NCI-H2107 treated with DMSO at 0.1 percent for 48 hours (cell line): Measurements from ENCODE around the gene SRM.
A peak's percentile ranks its signal among the peaks of the same experiment; 100 is the strongest.
"Not testable (repeated sequence)": the region's sequence is repeated elsewhere in the genome, so short reads cannot be mapped to it uniquely, and the experiment has no call there.

Experiments
- DNase-seq: peaks from one replicate; lab custom pipeline; 2025; ENCODE audit not compliant: unreplicated experiment; lab: John Stamatoyannopoulos, UW

SRM gene

DNA sequence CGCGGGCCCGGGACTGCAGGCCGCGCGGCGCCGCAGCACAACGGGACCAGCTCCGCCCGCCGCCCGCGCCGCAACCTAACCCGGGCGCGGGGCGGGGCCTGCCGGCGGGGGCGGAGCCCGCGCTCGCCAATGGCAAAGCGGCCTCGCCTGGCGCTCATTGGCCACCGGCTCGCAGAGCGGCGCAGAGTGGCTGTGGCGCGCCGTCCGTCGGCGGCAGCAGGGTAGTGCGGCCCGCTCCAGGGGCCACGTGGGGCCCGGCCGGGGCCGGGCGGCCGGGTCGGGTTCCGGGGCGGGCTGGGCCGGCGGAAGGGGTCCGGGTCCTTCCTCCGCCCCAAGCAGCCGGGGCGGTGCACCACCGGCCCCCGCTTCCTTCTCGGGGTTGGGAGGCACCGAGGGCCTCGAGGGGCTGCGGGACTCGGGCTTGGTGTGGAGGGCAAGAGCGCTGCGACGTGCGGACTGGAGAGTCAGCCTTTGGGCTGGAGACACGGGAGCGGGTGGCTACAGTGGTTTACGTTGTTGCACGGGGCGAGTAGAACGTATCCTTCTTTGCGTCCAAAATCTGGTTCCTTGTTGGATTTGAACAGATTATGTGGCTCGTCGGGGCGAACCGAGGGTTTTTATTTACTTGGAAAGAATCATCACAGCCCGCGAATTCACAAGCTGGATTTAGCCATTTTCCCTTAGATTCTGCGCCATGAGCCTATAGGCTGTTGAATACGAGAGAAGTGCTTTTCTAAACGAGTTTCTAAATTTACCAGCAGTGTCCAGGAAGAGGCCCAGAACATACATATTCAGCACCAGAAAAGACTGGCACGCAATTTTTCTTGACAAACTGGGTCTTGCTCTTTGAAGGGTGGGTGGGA, at the start of gene SRM:
TSS of gene SRM (minus strand) at position 51 of the 863 bp plus-strand sequence. CDS start 75 bp downstream, outside the sequence.
- peak; percentile 63 for DNase-seq

DNA sequence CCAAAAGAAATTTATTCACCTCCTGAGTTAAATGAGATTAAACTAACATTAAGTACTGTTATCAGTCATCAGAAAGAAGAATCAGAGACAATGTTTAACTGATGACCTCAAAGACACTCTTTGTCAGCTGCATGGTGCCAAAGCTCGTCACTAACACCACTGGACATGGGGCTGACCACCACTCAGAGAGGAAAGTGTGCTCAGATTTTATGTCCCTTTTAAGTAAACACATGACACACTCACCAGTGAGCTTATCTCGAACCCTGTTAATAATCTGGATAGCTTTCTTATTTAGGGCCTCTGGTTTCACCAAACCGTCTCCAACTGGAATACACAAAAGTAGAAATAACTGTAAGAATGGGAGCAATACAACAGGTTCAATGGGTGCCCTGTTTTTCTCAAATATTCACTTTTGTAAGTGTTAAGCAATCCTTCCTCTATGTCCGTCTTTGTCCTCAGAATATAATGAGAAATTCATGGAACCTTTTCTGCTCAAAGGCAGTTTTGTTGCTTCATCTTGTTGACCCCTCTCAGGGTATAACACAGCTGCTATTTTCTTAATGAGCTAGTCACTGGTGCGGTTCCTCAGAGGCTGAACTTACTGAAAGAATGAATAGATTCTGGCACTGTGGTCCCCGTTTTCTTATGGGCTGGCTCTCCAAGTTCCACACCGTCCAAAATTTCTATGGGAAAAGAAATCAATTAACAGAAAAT, 49.4 kb upstream of the SRM start:
- no peak for DNase-seq

DNA sequence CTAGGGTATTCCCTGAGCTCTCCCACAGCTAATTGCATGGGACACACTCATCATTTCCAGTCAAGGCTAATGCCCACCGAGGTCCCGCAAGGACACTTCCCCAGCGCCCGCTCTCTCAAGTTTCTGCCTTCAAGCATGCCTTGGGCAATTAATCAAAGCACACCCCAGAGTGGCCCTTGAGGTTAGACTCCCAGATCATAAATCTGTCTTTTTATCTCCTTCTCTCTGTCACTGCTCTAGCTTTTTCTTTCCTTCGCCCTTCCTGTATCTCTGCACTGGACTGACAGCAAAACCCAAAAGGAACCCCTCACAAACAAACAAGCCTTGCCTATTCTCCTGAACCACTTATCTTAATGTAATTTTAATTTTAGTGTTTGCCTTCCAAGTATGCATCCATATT, 47.8 kb upstream of the SRM start:
- DNase-seq, result no peak

DNA sequence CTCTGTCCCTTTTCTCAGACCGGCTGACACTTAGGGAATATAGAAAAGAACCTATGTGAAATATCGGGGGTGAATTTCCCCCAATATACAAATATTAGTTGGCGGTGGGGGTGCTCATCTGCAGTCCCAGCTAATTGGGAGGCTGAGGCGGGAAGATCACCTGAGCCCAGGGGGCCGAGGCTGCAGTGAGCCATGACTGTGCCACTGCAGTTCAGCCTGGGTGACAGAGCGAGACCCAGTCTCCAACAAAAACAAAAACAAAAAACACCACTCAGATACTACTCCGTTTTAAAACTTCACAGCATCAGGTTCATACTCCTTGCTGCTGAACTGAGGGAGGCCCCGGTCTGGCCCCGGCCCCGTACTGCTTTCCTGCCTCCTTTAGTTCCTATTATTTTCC, 45.8 kb upstream of the SRM start:
- no peak for DNase-seq

DNA sequence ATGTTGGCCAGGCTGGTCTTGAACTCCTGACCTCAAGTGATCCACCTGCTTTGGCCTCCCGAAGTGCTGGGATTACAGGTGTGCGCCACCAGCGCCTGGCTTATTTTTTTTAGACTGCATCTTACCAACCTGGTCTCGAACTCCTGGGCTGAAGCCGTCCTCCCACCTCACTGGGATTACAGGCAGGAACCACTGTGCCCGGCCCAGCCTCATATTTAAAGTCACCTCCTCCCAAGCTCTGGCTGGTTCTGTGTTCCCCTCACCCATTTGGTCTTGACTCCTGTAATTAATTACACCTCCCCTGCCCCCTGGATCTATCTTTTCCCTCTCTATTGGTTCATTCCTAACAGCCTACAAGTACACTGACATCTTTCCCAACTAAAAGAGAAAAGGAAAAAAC, 41.5 kb upstream of the SRM start:
- DNase-seq, result no peak

DNA sequence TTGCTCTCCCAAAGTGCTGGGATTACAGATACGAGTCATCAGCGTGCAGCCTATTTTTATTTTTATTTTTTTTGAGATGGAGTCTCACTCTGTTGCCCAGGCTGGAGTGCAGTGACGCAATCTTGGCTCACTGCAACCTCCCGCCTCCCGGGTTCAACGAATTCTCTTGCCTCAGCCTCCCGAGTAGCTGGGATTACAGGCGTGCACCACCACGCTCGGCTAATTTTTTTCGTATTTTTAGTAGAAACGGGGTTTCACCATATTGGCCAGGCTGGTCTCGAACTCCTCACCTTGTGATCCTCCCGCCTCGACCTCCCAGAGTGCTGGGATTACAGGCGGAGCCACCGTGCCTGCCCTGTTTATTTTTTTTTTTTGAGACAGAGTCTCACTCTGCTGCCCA, 41.0 kb upstream of the SRM start:
- not testable (repeated sequence) for DNase-seq

DNA sequence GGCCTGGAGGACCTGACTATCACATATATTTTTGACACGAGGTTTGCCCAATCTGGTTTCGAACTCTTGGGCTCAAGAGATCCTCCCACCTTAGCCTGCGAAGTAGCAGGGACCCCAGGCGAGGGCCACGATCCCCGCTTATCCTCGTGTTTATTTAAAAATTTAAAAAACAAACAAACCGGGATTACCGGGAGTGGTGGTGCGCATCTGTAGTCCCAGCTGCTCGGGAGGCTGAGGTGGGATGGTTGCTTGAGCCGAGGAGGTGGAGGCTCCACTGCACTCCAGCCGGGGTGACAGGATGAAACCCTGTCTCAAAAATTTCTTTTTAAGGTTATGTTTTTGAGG, 40.3 kb upstream of the SRM start:
- DNase-seq, result no peak

DNA sequence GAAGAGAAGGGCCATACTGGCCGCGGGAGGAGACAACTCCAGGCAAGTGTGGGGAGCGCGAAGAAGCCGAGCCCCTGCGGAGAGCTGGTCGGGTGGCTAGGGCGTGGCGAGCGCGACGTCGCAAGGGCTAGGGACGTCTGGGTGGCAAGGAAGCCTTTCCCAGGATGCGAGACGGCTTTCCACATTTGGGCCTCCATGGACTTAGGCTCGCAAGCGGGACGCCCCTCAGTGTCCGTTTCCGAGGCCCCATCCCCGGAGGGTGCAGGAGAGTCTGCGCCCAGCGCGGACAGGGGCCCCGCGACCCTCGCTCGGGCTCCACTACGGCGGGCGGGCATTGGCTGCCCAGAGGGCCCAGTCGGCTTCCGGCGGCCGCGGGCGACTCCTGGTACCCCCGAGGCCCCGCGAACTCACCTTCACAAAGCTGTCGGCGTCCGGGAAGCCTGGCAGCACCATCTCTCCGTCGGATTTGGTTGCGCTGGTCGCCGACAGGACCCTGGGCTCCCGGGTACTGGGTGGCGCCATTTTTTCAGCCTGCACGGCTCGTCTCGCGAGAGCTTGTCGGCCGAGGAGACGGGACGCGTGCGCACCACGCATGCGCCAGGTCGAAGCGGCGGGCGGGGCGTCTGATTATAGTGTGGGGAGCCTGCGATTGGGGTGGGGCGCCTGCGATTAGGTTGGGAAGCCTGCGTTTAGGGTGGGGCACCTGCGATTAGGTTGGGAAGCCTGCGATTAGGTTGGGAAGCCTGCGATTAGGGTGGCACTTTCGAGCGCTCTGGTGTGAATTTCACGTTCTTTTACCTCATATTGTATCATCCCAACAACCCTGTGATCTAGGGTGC, 39.7 kb upstream of the SRM start, which contains the start of gene EXOSC10:
TSS of gene EXOSC10 (minus strand) at position 560 of the 839 bp plus-strand sequence. CDS start at position 522, 38 bp downstream.
- DNase-seq, result peak; percentile 52

DNA sequence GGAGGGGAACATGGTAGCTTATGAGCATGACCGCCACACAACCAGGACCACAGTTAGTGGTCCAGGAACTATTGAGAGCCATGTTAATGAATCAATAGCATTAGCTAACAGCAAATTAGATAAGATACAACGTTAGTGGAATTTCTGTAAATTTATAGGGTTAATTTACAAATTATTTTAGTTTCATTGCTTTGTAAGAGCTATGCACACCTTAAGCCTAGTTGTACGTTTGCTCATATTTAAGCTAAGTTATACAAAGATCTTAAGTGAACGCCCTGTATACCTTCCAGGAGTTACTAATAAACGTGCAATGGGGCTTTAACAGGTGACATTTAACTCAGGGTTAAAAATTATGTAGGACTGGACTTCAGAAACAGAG, 39.1 kb upstream of the SRM start:
- DNase-seq, result no peak

DNA sequence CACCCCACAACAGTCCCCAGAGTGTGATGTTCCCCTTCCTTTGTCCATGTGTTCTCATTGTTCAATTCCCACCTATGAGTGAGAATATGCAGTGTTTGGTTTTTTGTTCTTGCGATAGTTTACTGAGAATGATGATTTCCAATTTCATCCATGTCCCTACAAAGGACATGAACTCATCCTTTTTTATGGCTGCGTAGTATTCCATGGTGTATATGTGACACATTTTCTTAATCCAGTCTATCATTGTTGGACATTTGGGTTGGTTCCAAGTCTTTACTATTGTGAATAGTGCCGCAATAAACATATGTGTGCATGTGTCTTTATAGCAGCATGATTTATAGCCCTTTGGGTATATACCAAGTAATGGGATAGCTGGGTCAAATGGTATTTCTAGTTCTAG, 24.0 kb upstream of the SRM start:
- not testable (repeated sequence) for DNase-seq

DNA sequence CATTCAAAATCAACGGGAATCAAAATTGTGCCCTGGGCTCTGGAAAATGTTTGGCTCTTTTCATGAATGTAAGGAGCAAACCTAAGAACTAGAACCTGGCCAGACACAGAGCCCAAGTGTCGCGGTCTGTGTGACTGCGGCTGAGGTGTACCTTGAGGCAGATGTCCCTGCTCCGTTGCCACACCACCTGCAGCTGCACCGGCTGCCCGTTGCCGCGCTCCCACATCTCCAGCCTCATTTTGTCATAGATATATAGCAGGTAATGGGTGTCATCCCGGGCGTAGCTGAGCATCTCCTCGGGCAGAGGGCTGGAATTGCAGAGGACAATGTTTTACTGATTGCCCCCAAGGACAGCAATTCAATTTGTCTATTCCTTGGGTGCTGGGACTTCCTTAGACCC, 21.1 kb upstream of the SRM start:
- DNase-seq, result no peak

DNA sequence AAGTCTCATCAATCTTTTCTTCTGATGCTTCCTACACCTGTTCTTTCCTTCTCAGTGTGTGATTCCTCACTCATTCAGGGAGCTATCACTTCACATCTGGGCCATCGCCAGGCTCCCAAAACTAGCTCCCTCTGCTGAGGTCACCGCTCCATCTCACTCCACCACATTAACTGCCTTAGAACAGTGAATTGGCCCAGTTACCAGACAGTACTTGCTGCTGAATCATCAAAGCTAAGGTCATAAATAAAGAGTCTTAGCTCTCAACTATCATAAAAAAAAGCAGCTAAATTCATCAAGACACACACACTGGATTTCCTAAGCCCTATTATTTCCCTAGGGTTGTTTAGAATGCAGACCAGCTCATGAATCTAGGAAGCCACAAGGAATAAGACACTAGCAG, 18.8 kb upstream of the SRM start:
- DNase-seq, result no peak

DNA sequence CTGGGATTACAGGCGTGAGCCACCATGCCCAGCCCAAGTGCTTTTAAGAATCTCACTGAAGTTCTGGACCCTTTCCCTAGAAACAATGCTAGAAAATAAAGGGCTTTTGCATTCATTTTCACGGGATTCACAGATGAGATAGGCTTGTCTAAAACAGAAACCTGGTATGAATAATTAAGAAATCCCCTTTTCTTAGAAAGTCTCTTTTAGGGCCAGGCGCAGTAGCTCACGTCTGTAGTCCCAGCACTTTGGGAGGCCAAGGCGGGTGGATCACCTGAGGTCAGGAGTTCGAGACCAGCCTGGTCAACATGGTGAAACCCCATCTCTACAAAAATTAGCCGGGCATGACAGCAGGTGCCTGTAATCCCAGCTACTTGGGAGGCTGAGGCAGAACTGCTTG, 13.6 kb upstream of the SRM start:
- not testable (repeated sequence) for DNase-seq

DNA sequence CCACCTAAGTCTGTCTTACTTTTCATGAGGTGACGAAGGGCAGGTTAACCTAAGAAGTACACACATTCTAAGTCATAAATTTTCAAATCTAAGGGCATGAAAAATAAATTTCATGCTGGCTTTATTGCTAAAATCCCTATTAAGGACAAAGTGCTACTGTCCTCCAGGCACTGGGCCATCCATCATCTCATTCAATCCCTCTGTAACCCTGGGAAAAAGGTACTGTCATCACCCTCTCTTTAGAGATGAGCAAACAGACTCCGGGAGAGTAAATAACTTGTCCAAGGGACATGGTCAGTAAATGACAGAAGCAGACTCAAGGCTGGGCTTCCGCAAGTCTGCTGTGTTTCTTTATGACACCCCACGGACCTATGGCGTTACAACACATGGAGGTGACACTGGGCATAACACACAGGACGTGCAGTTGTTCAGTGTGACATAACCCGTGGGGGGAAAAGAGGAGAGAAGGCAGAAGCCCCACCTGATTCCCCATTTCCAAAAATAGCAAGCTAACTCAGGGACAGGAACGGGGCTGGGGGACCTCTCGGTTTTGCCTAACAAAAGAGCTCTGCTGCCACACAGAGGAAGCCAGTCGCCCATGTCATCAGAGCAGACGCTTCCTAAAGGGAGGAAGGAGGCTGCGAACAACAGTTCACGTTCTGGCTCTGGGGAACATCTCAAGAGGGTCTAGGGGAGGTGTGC, 12.5 kb upstream of the SRM start:
- peak; percentile 54 for DNase-seq

DNA sequence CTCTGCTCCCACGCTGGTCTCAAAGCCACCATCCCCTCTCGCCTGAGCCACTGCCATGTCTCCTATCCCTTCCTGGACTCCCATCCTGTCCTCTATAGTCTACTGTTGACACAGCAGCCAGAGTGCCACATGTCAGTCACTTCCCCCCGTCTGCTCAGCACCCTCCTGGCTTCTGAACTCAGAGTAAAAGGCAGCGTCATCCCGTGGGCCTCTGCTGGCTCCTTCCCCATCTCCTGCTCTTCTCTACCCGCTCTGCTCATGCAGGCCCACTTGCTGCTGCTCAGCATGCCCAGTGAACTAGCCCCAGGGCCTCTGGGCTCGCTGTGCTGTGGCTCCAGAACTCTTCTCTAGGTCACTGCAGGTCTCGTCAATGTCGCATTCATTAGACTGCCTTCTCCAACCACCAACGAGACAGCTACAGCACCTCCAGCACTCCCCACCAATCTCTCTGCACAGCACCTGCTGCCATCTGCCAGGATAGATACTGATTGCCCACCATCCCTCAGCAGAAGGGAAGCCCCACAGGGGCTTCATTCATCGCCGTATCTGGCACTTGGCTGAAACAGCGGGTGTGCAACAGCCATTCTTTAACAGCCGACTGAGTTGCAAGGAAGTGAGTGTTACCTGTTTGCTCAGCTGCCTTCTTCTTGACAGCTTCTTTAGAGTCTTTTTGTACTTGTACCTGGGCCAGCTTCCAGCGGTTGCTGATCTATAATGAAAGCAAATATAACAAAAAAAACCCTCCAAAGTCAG, 11.8 kb upstream of the SRM start:
- DNase-seq, result peak; percentile 91

DNA sequence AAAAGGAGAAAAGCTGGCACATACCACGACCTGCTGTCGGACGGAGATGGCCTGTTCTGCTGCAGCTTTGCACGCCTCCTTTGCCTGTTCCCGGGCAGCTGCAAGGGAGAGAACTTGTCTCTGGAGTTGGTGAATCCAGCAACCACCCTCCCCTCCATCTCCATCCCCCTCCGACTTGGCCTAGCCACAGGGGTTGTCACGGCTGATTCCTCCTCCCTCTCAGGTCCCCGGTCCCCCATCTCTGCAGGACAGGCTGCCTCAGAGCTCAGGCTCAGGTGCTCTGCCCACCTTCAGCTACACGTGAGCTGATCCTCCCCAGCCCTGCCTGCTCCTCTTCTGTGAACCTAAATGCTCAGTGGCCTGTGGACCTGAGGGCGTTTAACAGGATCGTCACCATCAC, 11.1 kb upstream of the SRM start:
- no peak for DNase-seq

DNA sequence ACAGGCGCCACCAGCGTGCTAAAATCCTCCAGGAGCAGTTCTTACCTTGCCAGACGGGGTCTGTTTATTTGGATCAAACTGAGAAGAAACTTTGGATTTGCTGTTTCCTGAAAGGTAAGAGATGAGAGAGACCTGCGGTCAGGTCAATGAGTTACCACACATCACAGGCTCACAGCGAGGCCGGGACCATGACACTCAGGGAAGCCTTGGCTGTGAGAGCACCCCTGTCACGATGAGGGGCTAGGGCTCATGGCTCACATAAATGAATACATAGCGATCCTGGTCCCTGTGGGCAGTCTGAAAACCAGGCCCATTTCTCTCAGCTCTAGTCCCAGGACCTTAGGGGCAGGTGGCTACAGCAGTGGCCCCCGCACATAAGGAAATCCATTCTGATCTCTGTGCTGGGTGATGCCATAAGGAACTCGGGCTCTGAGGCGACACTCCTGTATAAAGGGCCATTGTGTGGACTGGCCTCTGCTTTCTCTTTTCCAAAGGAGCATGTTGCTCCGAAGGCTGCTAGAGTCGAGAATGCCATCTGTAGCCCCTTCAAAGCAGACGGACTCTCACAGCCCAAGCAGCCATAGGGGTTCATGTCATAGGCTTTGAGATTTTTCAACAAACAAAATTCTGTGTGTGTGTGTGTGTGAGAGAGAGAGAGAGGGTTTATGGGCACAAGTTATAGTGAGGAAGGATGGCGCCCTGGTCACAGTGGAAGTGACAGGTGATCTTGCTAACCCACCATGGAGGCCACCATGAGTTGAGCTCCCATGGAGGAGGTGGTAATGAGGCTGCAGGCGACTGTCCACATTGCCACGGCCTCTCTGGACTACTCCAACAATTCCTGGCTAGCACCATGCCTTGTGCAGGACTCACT, 9.0 kb upstream of the SRM start:
- DNase-seq, result no peak

DNA sequence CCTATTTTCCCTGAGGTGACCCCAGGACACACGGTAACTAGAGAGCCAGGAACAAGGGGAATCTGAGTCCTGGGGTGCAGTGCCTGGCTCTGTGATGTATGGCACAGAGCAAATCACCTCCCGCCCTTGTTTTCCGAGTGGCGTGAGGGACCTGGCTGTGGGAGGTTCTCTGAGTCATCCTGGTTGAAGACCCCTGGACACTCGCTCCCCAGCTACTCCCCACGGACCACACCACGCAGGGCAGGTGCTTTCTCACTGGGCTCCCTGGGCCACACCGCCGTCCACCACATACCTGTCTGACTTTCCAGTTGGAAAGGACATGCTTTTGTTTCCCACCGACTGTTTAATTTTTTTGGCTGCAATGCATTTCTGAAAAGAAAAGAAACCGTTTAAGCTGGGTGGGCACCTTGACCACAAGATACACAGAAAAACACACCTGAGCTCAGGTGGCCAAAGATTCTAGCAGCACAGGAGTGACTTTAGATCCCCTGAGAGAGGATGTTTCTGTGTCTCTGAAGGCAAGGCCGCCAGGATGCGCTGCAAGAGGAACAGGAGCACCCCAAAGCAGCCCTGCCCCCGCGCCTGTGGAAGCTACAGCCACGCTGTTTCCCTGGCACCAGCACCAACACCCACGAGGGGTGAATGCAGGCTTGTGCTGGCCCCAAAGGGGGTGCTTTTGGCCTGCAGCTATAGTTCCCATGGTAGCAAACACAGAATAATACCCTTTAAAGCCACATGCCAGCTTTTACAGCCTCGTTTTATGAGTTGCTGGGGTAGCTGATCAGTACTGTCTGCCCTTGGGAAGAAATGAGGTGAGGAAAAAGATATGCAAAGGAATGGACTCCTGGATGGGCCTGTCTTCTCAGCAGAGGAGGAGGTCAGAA, 8.1 kb upstream of the SRM start:
- no peak for DNase-seq
